ENCODE data around the gene VPS13D.

DNA sequence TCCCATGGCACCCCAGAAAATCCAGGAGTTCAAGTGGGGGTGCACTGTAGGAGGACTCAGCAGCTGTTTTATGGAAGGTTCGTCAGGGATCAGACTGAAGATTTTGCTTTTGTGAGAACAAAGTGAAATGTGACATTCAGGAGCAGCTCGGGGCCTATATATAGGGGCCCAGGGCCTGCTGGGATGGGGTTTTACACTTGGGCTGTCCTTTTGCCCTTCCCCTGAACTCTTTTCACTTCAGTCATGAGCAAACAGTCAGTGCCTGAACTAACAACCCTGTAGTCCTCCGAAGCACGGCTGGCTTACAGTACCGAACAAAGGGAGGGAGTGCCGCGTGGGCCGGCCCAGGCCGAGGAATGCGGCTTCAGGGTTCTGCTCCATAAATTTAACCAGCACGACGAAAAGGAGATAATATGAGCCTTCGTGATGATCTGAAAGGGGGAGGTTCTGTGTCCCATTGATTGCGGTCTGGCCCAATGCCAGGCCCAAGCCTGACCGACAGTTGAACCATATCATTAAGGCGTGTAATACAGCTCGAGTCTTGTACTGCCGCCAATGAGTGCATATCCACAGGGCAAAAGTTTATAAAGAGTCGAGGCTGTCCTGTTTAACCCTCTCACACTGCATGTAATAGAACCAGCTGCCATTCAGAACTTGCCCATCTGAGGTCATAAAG lies 248.2 kb downstream of the VPS13D start:
- TF ChIP-seq, protein P1, sequence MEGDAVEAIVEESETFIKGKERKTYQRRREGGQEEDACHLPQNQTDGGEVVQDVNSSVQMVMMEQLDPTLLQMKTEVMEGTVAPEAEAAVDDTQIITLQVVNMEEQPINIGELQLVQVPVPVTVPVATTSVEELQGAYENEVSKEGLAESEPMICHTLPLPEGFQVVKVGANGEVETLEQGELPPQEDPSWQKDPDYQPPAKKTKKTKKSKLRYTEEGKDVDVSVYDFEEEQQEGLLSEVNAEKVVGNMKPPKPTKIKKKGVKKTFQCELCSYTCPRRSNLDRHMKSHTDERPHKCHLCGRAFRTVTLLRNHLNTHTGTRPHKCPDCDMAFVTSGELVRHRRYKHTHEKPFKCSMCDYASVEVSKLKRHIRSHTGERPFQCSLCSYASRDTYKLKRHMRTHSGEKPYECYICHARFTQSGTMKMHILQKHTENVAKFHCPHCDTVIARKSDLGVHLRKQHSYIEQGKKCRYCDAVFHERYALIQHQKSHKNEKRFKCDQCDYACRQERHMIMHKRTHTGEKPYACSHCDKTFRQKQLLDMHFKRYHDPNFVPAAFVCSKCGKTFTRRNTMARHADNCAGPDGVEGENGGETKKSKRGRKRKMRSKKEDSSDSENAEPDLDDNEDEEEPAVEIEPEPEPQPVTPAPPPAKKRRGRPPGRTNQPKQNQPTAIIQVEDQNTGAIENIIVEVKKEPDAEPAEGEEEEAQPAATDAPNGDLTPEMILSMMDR (IDR thresholded peaks at IDR 0.05) = no peak
- TF ChIP-seq POLR2A (IDR thresholded peaks at IDR 0.05) = no peak

Measured in testis (tissue), 2 donors.